ENCODE measurements around the gene C17orf113.
A peak's percentile ranks its signal among the peaks of the same experiment; 100 is the strongest.
"Not testable (repeated sequence)": the region's sequence is repeated elsewhere in the genome, so short reads cannot be mapped to it uniquely, and the experiment has no call there.

C17orf113 gene

GRCh38 chr17:42041619-42042018, 8.8 kb downstream of the C17orf113 start:
- no peak for DNase-seq

GRCh38 chr17:42040818-42041217, 9.6 kb downstream of the C17orf113 start:
- no peak for DNase-seq

GRCh38 chr17:42039794-42040763, 10.3 kb downstream of the C17orf113 start:
- DNase-seq, result no peak

- no peak for DNase-seq
These were observed 12.0 kb downstream of the C17orf113 start for GRCh38 chr17:42038221-42038973.

- no peak for DNase-seq
These were observed 16.3 kb downstream of the C17orf113 start for GRCh38 chr17:42034059-42034458.

GRCh38 chr17:42031584-42031983, 18.8 kb downstream of the C17orf113 start:
- DNase-seq, result no peak

GRCh38 chr17:42028791-42029127, 21.6 kb downstream of the C17orf113 start:
- no peak for DNase-seq

GRCh38 chr17:42027961-42028790, 22.2 kb downstream of the C17orf113 start:
- no peak for DNase-seq

- no peak for DNase-seq
These were observed 22.9 kb downstream of the C17orf113 start for GRCh38 chr17:42027590-42027889.

GRCh38 chr17:42026857-42027589, 23.4 kb downstream of the C17orf113 start:
- no peak for DNase-seq

- no peak for DNase-seq
These were observed 24.5 kb downstream of the C17orf113 start for GRCh38 chr17:42025936-42026335.

GRCh38 chr17:42025191-42025579, 25.2 kb downstream of the C17orf113 start:
- DNase-seq, result no peak

- DNase-seq, result no peak
These were observed 26.7 kb downstream of the C17orf113 start for GRCh38 chr17:42023524-42024349.

- not testable (repeated sequence) for DNase-seq
These were observed 29.6 kb downstream of the C17orf113 start for GRCh38 chr17:42020845-42021244.

- DNase-seq, result peak; percentile 79 to 90
These were observed 30.6 kb downstream of the C17orf113 start, which contains the start of gene NKIRAS2 for GRCh38 chr17:42019509-42020404. Gene NKIRAS2, plus strand, starts transcription at chr17:42020090. Its CDS starts 1,488 bp downstream, at chr17:42021578.

- no peak for DNase-seq
These were observed 31.4 kb downstream of the C17orf113 start for GRCh38 chr17:42018988-42019387.

GRCh38 chr17:42018339-42018738, 32.1 kb downstream of the C17orf113 start:
- DNase-seq, result no peak

- DNase-seq, result no peak
These were observed 32.6 kb downstream of the C17orf113 start for GRCh38 chr17:42017866-42018200.

GRCh38 chr17:42016941-42017865, 33.2 kb downstream of the C17orf113 start, which contains the start of gene DNAJC7:
Gene DNAJC7, minus strand, starts transcription at chr17:42017439. Its CDS starts 23 bp downstream, at chr17:42017416.
- DNase-seq, result peak; percentile 90 to 93

All from NCI-H446 (cell line).